Measurements from ENCODE around the gene MDP1.
"Not testable (repeated sequence)": the region's sequence is repeated elsewhere in the genome, so short reads cannot be mapped to it uniquely, and the experiment has no call there.

The MDP1 gene

DNA sequence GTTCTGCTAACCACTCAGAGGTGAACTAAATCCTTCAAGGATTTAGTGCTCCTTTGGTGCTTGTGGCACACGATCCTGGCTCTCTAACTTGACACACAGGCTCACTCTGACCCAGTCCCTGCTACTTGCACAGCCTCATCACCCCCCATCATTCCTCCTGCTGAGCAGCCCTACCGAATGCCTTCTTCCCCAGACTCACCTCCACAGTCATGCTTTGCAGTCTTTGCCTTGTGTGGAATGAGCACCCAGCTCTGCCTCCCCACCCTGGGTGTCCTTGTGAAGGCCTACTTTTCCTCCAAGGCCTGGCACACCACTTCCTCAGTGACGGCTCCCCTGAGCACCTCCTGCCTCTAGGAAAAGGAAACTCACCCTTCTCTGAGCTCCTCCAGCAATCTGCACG is 34.5 kb upstream of the MDP1 start:
- no peak for DNase-seq (ENCODE audit: low read depth)

DNA sequence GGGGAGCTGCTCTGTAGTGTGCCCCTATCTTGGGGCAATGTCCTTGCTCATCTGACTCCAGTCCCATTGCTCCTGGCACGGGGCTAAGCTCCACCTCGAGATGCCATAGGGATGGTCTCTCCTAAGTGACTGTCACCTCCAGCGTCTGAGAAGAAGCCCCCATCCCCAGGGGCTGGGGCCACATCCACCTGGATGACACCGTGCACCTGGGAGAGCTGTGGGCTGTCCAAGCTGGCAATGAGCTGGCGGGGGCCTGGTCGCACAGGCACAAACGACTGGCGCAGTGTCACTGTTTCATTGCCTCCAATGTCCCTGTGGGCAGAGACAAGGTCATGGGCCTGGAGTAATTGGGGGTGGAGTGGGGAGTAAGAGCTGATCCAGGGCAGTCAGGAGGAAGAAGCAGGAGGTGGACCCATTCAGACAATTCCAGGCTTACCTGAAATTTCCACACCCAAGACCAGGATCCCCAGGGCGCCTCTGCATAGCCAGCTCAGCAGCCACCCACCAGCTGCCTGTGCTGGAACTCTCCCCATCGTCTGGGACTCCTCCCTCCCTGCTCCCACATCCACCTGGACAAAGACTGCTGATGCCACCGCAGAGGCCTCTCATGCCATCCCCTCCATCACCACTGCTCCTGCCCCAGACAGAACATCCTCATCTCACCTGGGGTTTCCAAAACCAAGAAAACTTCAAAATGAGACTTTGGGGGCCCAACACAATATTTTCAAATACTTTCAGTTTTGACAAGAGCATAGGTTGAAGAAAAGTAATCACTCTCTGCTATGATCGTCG is 33.6 kb upstream of the MDP1 start:
- no peak for DNase-seq (ENCODE audit: low read depth)

DNA sequence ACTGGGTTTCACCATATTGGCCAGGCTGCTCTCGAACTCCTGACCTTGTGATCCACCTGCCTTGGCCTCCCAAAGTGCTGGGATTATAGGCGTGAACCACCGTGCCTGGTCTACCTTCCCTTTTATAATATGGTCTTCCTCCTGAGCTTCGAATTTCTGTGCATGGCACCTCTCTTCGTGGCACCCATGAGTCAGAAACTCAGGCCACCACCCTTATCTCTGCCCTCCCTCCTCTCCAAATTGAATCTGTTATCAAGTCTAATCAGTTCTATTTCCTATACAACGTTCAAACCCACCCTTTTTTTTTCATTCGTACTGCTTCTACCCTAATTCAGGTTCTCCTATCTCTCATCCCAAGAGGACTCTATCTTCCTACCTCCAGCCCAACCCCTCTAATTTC is 31.6 kb upstream of the MDP1 start:
- no peak for DNase-seq (ENCODE audit: low read depth)

DNA sequence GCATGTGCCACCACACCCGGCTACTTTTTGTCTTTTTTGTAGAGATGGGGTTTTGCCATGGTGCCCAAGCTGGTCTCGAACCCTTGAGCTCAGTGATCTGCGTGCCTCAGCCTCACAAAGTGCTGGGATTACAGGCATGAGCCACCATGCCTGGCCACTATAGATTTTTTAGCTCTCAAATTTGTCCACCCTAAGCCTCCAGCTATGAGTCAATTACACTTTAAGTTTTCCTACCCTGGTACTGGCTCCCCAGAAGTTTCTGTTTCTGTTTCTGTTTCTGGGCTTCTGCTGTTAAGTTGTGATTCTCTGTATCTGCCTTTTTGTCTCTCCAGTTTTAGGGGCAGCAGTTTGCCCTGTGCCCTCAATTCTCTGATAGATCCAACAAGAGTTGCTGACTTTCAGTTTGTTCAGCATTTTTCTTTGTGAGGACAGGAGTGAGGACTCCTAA is 30.9 kb upstream of the MDP1 start:
- DNase-seq (ENCODE audit: low read depth) = no peak

DNA sequence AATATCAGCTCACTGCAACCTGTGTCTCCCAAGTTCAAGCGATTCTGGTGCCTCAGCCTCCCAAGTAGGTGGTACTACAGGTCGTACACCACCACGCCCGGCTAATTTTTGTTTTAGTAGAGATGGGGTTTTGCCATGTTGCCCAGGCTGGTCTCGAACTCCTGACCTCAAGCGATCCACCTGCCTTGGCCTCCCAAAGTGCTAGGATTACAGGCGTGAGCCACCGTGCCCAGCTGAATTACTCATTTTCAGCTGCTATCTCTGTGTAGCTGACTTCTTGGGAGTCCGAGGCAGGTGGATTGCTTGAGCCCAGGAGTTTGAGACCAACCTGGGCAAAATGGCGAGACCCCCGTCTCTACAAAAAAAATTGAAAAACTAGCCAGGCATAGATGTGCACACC is 29.5 kb upstream of the MDP1 start:
- not testable (repeated sequence) for DNase-seq (ENCODE audit: low read depth)

DNA sequence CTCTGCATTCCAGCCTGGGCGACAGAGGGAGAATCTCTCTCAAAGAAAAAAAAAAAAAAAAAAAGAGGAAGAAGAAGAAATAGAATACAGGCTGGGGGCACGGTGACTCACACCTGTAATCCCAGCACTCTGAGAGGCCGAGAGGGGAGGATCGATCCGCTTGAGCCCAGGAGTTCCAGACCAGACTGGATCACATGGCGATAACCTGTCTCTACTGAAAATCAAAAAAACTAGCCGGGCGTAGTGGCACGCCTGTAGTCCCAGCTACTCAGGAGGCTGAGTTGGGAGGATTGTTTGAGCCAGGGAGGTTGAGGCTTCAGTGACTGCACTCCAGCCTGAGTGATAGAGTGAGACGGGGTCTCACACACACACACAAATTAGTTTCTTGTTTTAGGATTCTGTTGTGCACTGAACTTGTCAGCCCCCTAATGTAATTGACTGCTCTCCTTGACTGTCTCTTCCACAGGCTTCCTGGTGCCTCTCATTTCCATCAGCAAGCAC is 27.5 kb upstream of the MDP1 start:
- no peak for DNase-seq (ENCODE audit: low read depth)

DNA sequence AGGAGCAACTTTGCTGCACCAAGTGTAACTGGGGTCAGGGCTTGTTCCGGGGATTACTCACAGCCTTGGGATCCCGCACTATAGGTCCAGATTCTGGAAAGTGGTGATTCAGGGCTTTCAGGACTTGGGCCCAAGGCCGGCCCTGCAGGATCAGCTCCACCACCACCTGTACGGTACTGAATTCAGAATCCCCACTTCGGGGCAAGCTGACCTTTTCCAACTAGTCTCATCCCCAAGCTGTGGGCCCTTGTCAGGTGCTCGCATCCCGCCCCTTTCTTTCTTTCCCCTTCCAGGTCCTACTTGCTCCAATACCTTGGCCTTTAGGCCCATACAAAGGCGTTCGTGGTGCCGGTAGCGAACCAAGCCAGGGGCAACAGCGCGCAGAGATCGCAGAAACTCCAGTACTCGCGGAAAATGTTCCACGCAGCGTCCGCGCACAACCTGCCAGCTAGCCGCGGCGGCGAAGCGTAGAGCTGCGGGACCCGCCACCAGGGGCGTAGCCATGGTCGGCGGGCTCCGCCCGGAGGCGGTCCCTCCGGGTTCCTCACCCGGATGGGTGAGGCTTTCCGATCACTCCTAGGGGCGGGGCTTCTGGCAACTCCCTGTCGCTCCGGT is 26.1 kb upstream of the MDP1 start:
- peak; percentile 40 for DNase-seq (ENCODE audit: low read depth)

DNA sequence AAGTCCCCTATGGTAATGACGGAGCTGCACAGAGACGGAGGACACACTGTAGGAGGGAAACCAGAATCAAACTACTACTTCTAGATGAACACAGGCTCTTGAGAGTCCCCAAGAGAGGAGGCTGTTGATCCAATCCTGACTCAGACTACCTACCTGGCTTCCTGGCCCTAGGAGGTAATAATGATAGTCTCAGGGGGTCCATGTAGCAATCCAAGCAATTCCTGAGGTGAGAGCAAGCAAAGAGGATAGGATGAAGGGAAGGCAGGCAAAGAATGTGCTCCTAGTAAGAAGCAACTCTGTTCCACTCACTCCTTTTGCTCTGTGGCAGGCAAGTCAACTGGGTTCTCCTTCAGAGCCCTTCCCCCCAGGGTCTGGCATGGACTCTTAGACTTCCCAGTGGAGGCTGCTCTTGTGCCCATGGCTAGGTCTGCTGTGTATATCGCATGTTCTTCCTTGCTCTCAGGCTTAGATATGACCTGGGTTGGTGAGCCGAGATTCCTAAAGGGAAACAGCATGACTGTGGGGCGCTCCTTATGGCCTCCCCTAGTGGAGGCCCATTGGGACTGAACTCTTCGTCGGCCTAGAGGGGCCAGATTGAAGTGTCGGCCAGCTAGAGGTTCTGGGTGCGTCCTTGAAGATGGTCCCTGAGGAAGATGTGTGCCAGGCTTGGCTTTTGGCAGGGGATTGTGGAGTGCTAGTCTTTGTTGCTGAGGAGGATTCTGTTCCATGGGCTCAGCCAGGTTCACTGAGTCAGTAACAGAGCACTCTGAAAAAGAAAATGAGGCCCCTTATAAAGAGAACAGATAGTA is 24.4 kb upstream of the MDP1 start:
- DNase-seq (ENCODE audit: low read depth) = no peak

DNA sequence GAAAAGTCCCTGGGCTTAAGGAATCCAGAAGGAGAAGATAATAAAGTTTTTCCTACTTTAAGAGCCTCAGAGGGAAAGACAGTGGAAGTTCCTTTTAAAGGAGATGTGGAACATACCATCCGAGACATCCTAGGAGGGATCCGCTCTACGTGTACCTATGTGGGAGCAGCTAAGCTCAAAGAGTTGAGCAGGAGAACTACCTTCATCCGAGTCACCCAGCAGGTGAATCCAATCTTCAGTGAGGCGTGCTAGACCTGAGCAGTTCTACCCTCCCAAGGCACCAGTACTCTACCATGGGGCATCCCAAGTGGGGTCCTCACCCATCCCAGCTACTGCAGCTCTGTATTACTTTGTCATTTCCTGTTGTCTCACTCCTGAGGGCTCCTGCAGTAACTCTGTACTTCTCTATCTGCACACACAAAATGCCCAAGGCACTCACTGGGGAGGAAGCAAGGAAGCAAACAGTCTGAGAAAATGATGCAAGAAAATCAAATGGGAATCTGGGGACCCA is 22.7 kb upstream of the MDP1 start:
- DNase-seq (ENCODE audit: low read depth) = no peak

DNA sequence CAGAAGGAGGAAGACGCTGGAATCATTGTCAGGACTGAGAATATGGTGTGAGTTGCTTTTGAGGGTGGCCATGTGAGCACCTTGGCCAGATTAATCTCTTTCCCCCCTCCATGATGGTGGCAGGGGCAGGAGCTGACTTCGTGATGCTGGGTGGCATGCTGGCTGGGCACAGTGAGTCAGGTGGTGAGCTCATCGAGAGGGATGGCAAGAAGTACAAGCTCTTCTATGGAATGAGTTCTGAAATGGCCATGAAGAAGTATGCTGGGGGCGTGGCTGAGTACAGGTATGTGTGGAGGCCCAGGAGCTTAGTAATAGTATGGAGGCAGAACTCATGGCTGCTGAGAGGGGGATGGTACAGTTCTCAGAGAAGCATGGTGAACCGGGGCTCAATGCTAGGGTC is 22.3 kb upstream of the MDP1 start:
- no peak for DNase-seq (ENCODE audit: low read depth)

DNA sequence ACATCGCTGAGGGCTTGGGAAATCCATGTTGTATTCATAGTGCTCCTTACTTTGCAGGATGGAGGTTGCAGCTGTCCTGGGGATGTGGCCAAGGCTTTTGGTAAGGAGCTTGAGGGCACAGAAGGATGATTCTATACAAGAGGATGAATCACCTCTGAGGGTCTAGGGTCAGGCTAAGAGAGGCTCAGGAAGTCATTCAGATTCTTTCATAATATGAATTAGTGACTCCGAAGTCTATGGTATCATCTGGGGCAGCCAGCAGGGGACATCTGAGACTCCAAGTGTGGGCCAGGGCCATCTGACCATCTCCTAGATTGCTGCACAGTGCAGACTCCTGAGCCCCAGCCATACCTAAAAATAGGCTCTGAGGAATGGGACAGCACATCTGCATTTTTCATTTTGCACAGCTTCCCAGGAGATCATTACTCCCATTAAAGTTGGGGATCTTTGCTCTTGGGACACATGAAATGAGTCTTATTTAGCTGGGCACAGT is 21.6 kb upstream of the MDP1 start:
- no peak for DNase-seq (ENCODE audit: low read depth)

DNA sequence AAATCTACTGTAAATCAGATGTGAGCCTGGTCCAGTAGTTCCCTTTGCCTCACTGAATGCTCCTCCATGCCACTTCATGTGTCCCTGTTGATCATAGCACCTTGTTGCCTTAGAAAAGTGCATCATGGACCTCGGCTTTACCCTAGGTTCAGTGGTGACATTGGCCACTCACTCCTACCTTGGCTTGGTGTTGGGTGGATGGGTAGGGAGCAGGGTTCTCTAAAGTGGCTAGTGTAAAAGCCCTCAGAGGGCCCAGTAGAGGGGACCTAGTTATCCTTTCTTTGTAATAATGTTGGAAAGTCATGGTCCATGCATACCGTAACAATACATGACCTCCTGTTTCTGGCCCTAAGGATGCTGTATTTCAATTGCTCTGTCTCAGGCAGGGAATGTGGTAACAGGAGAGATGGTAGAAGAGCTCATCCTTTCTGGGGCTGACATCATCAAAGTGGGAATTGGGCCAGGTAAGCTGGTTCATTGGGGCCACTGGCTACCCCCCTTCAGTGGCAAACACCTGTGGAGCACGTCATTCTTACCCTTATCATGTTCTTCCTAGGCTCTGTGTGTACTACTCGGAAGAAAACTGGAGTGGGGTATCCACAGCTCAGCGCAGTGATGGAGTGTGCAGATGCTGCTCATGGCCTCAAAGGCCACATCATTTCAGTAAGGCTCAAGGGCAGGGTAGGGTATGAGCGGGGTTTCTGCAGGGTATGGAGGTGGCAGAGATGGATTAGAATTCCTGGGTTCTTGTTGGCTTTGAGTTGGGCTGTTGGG is 21.0 kb upstream of the MDP1 start:
- no peak for DNase-seq (ENCODE audit: low read depth)

DNA sequence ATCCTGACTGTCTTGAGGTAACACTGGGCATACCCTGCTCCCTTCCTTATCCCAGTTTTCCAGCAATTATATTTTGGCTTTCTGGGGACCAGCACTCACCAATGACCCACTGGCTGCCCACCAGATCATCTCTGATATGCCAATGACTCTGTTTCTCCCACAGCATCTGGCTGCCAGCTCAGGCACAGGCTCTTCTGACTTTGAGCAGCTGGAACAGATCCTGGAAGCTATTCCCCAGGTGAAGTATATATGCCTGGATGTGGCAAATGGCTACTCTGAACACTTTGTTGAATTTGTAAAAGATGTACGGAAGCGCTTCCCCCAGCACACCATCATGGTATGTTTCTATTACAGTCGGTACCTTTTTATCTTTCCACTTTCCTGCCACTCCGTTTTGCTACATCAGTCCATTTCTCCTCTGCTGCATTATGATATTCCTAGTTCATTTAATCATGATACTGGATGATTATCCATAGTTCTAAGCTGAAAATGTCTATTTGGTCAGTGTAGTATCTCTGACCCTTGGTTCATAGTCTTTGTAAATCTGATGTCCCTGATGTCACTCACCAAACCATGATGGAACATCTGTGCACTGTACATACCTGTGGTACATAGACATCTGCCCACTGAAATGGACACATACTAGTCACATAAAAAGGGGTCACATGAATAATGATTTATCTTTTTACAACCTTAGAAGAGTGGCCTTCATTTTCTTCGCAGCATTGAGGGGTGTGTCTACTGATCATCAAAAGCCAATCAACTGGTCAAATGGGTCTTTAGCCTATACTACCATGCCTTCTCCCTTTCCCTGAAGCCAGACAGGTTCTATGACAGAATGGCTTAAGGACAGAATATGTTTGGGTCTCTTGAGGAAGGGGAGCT is 20.2 kb upstream of the MDP1 start:
- DNase-seq (ENCODE audit: low read depth) = no peak

DNA sequence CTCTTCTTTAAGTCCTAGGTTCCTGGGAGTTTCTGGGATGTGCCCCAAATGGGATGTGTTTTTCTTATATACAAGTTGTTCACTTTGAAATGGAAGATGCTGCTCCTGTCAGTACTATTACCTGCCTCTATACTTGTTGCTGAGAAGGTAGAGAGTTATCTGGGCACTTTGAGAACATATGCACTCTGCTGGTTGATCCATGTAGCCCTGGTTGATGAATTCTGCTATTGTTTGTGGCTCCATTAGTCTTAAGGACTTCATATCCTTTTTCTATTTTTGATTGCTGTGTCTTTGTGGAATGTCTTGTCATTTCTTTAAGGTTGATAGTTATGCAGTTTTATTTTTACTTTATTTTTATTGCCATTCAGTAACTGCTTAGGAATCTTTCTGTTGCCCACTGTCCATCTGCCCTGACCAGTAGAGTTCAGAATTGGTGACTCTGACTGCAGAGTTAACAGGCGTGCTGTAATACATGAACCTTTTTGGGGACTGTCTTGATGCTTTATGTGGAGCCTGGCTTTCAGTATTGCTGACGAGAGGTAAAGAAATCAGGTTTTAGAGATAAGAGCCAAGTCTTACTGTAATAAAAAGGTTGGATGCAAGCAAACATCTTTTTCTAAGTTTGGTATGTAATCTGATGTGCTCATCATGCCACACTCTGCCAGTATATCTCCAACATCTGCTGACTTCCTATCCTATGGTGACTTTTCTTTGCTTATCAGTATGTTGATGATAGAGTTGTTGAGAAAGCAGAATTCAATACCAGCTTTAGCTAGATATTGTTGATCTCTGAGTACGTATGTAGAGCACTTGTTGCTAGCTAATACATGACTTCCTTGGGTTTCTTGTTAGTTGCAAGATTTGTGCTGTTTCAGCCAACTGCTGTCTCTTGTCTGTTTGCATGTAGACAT is 18.5 kb upstream of the MDP1 start:
- DNase-seq (ENCODE audit: low read depth) = no peak

DNA sequence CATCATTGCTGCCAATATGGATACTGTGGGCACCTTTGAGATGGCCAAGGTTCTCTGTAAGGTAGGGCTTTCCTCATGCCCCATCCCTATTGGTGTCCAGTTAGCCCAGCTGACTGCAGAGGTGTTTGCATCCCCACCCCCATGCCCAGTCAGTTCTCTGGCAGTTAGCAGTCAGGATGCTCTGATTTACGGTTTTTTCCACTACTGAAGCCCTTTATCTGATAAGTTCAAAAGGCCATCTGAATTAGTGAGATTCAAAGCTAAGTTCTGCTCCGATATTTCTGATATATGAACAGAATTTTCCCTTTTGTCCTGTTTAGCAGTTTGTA is 17.6 kb upstream of the MDP1 start:
- no peak for DNase-seq (ENCODE audit: low read depth)

DNA sequence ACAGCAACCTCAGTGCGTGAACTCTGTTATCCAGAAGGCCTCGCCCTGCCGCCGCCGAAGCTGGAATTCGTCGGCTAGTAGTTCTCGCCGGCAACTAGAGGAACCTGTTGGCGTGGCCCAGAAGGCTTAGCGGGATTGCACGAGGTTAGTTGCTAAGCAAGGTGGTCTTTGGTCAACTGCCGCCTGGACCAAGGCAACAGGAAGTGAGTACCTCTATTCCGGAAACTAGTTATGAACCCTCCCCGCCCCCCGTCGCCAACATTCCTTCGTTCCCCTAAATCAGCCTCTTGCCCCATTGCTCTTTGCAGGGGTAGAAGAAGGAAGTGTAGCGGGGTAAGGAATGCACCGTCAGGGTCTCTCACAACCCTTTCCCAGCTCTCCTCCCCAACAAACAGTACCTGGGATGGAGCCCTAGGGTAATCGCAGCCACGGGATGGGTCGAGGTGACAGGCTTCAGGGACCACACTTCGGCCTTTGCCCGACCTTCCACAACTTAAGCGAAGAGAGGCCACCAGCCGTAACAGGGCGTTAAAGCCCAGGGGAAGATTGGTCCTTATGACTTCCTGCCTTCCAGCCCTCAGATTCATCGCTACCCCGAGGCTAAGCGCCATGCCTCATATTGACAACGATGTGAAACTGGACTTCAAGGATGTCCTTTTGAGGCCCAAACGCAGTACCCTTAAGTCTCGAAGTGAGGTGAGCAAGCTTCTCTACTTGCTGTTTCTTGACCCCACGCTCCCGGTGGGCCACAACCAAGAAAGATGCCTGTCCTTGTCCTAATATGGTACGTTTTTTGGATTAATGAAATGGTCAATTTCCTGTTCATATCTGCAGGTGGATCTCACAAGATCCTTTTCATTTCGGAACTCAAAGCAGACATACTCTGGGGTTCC is 17.0 kb upstream of the MDP1 start, which contains the start of gene GMPR2:
Gene GMPR2, plus strand, starts transcription at position 285 of the 893 bp plus-strand sequence. Its CDS starts 325 bp downstream, at position 610.
- DNase-seq (ENCODE audit: low read depth) = no peak

DNA sequence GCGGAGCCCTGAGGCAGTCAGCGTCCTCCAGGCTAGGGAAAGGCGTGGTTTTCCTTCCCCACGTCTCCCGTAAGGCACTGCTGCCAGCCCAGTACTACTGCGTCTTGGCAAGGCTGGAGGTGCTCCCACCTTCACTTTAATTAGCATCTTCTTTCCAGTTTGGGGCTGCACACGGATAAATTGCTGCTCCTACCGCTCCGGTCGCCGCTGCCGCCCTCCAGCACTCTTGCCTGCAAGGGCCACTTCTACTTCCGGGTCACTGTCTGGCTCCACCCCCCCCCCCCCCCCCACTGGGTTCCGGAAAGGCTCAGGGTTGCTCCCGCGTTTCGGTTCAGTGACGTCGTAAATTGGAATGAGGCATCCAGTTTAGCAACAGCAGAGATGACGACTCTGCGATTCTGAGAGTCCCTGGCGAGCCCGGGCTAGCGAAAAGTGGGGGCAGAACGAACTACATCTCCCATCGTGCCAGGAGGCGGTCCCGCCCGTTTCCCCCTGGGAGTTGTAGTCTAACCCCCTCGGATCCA is 16.3 kb upstream of the MDP1 start, which contains the start of gene NEDD8:
Gene NEDD8, minus strand, starts transcription at position 247 of the 524 bp plus-strand sequence. Its CDS starts 100 bp downstream, at position 147.
- peak; percentile 92 for DNase-seq (ENCODE audit: low read depth)

All from HS-5 (cell line).